Esophagus muscularis mucosa (tissue), 3 donors: ENCODE data around the gene RHBDD1.

Experiments used
- POLR2A ChIP-seq: fragments of 450-650 bp; IDR thresholded peaks from one replicate; pipeline ENCODE4 v1.6.1; 2017; ENCODE audit warnings: antibody characterized with exemption, moderate library complexity, mild to moderate bottlenecking, low read depth
- POLR2AphosphoS5 ChIP-seq, 2 donors: sonication (generic); formaldehyde crosslinking; IDR thresholded peaks; one replicate each; pipeline ENCODE4 v1.6.1; 2017; ENCODE audit warnings: antibody characterized with exemption in 2 of 2
- TF ChIP-seq, protein P1 (sequence below), 3 experiments: fragments of 200-600 bp in 2 of 3; fragments of 450-650 bp in 1 of 3; sonication (generic) in 2 of 3; IDR thresholded peaks; one replicate each; pipeline ENCODE4 v1.5.1; 2017 to 2019; ENCODE audit warnings: antibody characterized with exemption in 3 of 3, mild to moderate bottlenecking in 2 of 3, moderate library complexity in 1 of 3

DNA sequence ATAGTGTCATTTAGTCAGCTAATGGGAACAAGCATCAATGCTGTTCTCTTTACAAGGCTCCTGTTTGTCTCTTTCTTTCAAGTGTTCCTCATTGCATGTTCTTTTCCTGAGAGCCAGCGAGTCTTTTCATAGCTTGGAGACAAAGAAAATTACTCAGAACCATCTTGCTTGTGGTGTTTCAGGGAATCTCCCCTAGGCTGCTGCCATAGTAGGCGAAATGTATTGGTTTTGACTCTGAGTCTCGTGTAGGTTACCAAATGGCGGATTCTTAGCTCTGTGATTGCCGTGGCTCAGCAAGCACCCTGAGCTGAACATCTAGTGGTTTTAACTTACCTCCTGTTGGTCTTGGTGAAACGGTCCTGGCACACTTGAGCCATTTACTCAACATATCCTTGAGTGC is 68.7 kb downstream of the RHBDD1 start:
- TF ChIP-seq, protein P1, sequence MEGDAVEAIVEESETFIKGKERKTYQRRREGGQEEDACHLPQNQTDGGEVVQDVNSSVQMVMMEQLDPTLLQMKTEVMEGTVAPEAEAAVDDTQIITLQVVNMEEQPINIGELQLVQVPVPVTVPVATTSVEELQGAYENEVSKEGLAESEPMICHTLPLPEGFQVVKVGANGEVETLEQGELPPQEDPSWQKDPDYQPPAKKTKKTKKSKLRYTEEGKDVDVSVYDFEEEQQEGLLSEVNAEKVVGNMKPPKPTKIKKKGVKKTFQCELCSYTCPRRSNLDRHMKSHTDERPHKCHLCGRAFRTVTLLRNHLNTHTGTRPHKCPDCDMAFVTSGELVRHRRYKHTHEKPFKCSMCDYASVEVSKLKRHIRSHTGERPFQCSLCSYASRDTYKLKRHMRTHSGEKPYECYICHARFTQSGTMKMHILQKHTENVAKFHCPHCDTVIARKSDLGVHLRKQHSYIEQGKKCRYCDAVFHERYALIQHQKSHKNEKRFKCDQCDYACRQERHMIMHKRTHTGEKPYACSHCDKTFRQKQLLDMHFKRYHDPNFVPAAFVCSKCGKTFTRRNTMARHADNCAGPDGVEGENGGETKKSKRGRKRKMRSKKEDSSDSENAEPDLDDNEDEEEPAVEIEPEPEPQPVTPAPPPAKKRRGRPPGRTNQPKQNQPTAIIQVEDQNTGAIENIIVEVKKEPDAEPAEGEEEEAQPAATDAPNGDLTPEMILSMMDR (IDR thresholded peaks at IDR 0.05): no peak
- no peak for TF ChIP-seq POLR2A
- no peak for TF ChIP-seq POLR2AphosphoS5 (IDR thresholded peaks at IDR 0.05)
